Thyroid gland (tissue), 4 donors: ENCODE results near the gene AMPD2. TPM values are rescaled to one million over a fixed set of nuclear protein-coding genes. Genes with fewer than 3 reads are reported as not detected.

ENCODE experiments used
- DNase-seq, 2 donors: peaks; one replicate each; pipeline ENCODE4 v3.0.0-alpha.2; 2019
- H3K27ac ChIP-seq, 3 donors: fragments of 200-600 bp; sonication (generic); 1 replicate in 2 of 3; 2 replicates in 1 of 3; pipeline ENCODE4 v1.5.1; 2016 to 2019; ENCODE audit warnings: mild to moderate bottlenecking in 1 of 3, moderate library complexity in 1 of 3
- H3K27me3 ChIP-seq: fragments of 200-600 bp; sonication (generic); one replicate; pipeline ENCODE4 v1.5.1; 2019
- H3K36me3 ChIP-seq, 2 donors: fragments of 200-600 bp; sonication (generic); one replicate each; pipeline ENCODE4 v1.5.1; 2016 to 2019
- H3K4me1 ChIP-seq, 2 donors: fragments of 200-600 bp; sonication (generic); one replicate each; pipeline ENCODE4 v1.5.1; 2017 to 2019
- H3K4me3 ChIP-seq, 3 donors: fragments of 200-600 bp; sonication (generic); replicated peaks in 1 of 3; 1 replicate in 2 of 3; 2 replicates in 1 of 3; pipeline ENCODE4 v1.5.1; 2016; ENCODE audit warnings: mild to moderate bottlenecking in 1 of 3
- H3K9me3 ChIP-seq: fragments of 200-600 bp; sonication (generic); one replicate; pipeline ENCODE4 v1.5.1; 2017
- POLR2A ChIP-seq, 2 donors: fragments of 450-650 bp; IDR thresholded peaks; one replicate each; pipeline ENCODE4 v1.6.1; 2017; ENCODE audit warnings: antibody characterized with exemption in 2 of 2, mild to moderate bottlenecking in 2 of 2, moderate library complexity in 1 of 2
- WGBS, 2 donors: methylation state at CpG; one replicate each; pipeline ENCODE4 v1.1.5; 2017; 5-methylcytosine and 5-hydroxymethylcytosine counted together
- intact Hi-C: fragments of 100-400 bp; cut with DNase I; formaldehyde crosslinking; loops from one replicate; pipeline ENCODE4 v1.15.1; 2023
- total RNA-seq, 4 donors: library from RNA; depleted of rRNA; stranded (reverse); fragments of >200 nt; gene quantifications; one replicate each; pipeline ENCODE4 v1.2.3, GENCODE V29; 2016
- TF ChIP-seq, protein P1 (sequence below), 6 experiments: fragments of 200-600 bp in 3 of 6; fragments of 450-650 bp in 3 of 6; sonication (generic) in 3 of 6; IDR thresholded peaks; one replicate each; pipeline ENCODE4 v1.5.1; 2016 to 2019; ENCODE audit warnings: antibody characterized with exemption in 6 of 6, mild to moderate bottlenecking in 2 of 6, inconsistent platforms in 1 of 6, moderate library complexity in 1 of 6

The AMPD2 gene
- total RNA-seq, 4 donors from 2014 or later, result 31.2 to 74.8 (median 46.8) TPM

DNA sequence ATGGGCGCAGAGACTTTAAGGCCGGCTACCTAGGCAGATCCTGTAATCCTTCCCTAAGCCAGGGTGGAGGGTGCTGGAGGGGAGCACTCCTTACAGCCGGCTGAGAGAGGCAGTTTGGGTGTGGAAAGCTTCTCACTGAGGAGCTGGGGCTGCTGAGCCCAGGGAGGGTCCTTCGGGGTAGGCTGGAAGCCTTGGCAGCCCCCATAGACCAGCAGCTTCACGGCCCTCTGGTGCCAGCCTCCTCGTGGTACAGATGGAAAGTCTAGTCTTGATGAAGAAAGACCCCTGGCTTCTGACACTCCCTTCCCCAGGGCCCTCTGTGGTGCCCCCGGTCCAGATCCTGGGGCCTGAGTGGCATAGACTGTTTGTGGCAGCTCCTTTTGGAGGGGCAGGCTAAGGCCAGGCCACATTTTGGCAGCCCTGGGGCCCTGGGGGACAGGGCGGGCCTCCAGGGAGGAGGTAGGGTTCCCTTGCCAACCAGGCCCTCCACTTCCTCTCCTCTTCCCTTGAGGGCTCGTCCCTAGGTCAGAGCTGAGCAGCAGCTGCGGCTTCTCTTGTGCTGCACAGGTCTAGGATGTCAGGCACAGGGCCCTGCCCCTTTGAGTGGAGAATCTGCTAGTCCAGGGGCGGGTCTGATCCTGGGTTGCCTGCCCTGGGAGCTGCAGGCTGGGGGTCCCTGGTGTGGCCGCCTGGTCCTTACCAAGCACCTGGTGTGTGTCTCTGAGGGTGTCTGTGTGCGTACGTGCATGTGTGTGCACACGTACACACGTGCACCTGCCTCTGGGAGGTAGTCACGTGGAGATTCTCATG, 4.8 kb downstream of the AMPD2 start:
- Histone ChIP-seq H3K27ac (no peak overlapping the region), H3K4me3 (no peak overlapping the region)
- 80 to 95% methylated on average over 7 to 14 of the region's 17 CpGs for WGBS, 2 donors

DNA sequence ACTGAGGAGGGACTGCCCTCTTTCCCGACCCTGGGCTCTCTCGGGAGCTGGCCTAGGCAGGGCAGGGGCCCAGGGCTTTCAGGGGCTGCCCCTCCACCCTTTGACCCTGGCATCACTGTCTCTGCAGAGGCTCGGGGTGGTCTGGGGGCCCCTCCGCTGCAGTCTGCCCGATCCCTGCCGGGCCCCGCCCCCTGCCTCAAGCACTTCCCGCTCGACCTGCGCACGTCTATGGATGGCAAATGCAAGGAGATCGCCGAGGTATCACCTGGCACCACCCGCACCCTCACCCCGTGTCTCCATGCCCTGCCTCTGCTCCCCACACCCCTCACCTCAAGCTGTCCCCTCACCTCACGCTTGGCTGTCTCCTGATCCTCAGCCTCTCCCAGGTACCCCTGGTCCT, 5.5 kb downstream of the AMPD2 start:
- Histone ChIP-seq H3K4me3 (no peak overlapping the region), H3K36me3 (peaks cover 30 to 31% of the 10 kb centered on the region in 2 donors), H3K27ac (no peak overlapping the region), H3K9me3 (no peaks in the 10 kb centered on the region), H3K27me3 (no peaks in the 10 kb centered on the region), H3K4me1 (peaks cover 9 to 13% of the 10 kb centered on the region in 2 donors)
- intact Hi-C loops, result no loop called here
- TF ChIP-seq POLR2A (IDR thresholded peaks at IDR 0.05), result no peak
- TF ChIP-seq, protein P1, sequence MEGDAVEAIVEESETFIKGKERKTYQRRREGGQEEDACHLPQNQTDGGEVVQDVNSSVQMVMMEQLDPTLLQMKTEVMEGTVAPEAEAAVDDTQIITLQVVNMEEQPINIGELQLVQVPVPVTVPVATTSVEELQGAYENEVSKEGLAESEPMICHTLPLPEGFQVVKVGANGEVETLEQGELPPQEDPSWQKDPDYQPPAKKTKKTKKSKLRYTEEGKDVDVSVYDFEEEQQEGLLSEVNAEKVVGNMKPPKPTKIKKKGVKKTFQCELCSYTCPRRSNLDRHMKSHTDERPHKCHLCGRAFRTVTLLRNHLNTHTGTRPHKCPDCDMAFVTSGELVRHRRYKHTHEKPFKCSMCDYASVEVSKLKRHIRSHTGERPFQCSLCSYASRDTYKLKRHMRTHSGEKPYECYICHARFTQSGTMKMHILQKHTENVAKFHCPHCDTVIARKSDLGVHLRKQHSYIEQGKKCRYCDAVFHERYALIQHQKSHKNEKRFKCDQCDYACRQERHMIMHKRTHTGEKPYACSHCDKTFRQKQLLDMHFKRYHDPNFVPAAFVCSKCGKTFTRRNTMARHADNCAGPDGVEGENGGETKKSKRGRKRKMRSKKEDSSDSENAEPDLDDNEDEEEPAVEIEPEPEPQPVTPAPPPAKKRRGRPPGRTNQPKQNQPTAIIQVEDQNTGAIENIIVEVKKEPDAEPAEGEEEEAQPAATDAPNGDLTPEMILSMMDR (IDR thresholded peaks at IDR 0.05), result no peak
- DNase-seq, result no peak
- 90 to 93% methylated on average over 14 to 15 of the region's 16 CpGs for WGBS, 2 donors

More for the DNA sequence above, 4.8 kb downstream of the AMPD2 start:
- Histone ChIP-seq H3K9me3 (no peaks in the 10 kb centered on the region), H3K4me1 (peaks cover 9 to 15% of the 10 kb centered on the region in 2 donors), H3K36me3 (peaks cover 27 to 28% of the 10 kb centered on the region in 2 donors), H3K27me3 (no peaks in the 10 kb centered on the region)
- intact Hi-C loops, result no loop called here
- no peak for TF ChIP-seq POLR2A (IDR thresholded peaks at IDR 0.05)
- TF ChIP-seq, protein P1 (IDR thresholded peaks at IDR 0.05), result no peak
- DNase-seq, result no peak

DNA sequence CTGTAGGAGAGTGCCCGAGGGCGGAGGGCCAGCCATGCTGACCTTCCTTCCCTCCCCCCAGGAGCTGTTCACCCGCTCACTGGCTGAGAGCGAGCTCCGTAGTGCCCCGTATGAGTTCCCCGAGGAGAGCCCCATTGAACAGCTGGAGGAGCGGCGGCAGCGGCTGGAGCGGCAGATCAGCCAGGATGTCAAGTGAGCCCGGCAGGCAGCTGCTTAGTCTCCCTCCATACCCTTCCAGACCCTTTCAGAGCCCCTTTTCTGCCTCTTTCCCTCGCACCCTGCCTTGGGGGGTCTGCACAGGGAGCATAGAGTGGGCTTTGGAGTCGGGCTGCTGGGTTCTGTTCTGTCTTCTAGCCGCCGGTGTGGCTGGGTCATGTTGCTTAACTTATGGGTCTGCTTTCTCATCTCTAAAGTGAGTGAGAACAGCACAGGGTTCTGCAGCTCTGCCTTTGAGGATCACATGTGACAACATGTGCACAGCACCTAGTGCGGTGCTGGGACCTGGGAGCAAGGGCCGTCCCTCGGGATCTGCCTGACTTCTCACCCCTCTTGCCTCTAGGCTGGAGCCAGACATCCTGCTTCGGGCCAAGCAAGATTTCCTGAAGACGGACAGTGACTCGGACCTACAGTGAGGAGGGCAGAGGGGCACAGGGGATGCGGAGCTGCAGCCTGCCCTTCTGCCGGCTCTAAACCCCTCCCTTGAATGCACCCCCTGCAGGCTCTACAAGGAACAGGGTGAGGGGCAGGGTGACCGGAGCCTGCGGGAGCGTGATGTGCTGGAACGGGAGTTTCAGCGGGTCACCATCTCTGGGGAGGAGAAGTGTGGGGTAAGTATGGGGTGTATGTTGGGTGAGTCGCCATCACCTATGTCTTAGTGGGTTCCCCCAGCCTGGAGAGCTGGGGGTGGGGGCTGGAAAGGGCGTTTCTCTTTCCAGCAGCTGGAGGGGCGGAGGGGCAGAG, 6.2 kb downstream of the AMPD2 start:
- no peak for DNase-seq
- H3K4me1 ChIP-seq, result peaks cover 9 to 13% of the 10 kb centered on the region in 2 donors
- intact Hi-C loops, result no loop called here
- 86% methylated on average over 27 to 31 of the region's 32 CpGs for WGBS, 2 donors
- H3K4me3 ChIP-seq, result no peak overlapping the region
- TF ChIP-seq POLR2A (IDR thresholded peaks at IDR 0.05), result no peak
- TF ChIP-seq, protein P1 (IDR thresholded peaks at IDR 0.05), result no peak
- H3K27ac ChIP-seq, result no peak overlapping the region
- no peaks in the 10 kb centered on the region for H3K9me3 ChIP-seq
- H3K36me3 ChIP-seq, result peaks cover 32% of the 10 kb centered on the region in 2 donors
- no peaks in the 10 kb centered on the region for H3K27me3 ChIP-seq

DNA sequence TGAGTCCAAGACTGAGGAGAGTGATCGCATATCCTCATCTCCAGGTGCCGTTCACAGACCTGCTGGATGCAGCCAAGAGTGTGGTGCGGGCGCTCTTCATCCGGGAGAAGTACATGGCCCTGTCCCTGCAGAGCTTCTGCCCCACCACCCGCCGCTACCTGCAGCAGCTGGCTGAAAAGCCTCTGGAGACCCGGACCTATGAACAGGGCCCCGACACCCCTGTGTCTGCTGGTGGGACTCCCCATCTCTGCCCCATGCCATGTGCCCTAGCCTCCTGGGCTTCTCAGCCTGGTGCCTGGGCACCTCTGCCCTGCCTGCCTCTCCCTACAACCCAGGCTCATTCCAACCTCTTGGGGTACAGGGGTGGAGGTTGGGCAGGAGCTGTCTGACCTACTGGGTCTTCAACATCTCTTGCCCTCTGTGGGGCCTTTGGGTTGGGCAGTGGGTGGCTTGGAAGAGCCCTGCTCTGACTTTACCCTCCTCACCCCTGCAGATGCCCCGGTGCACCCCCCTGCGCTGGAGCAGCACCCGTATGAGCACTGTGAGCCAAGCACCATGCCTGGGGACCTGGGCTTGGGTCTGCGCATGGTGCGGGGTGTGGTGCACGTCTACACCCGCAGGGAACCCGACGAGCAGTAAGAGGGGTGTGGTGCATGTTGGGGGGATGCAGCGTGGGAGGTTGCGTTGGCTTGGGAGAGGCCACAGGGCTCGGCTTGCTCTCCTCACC, 7.2 kb downstream of the AMPD2 start:
- H3K27ac ChIP-seq, result no peak overlapping the region
- H3K27me3 ChIP-seq, result no peaks in the 10 kb centered on the region
- H3K36me3 ChIP-seq, result peaks cover 35 to 41% of the 10 kb centered on the region in 2 donors
- TF ChIP-seq, protein P1 (IDR thresholded peaks at IDR 0.05), result no peak
- TF ChIP-seq POLR2A (IDR thresholded peaks at IDR 0.05), result no peak
- intact Hi-C loops, result no loop called here
- H3K4me1 ChIP-seq, result peaks cover 1 to 4% of the 10 kb centered on the region in 2 donors
- 92 to 96% methylated on average over 14 to 18 of the region's 21 CpGs for WGBS, 2 donors
- no peaks in the 10 kb centered on the region for H3K9me3 ChIP-seq
- no peak for DNase-seq
- H3K4me3 ChIP-seq, result no peak overlapping the region
